ENCODE data around the gene ATP8B1. TPM values are rescaled to one million over a fixed set of nuclear protein-coding genes. Genes with fewer than 3 reads are reported as not detected.

ATP8B1 gene
- polyA plus RNA-seq, 1 donor: 3.5 TPM

DNA sequence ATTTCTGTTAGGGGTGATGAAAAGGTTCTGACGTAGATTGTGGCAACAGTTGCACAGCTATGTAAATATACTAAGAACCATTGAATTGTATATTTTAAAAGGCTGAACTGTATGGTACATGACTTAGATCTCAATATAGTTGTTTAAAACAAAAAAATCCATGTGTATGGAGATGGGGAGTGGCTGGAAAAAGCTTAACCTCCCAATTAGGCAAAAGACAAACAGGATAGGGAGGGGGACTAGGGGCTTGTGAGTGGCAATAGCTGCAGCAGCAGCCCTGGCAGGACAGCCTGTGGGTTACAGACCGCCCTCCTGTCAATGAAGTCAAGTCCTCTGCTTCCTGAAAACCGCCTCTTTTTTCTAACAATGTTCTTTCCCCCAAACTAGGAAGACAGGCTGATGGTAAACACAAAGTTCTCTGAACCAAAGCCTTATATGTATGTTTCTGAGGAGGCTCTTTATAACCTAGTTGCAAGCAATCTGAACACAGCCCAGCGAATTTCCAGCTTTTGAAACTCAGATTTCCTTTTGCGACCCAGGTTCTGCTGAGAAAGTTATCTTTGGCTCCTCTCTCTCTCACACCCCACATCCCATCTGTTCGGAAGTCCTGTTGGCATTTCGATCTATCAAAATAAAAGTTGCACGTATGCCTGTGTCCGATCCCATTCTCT lies 10.3 kb downstream of the ATP8B1 start:
- DNase-seq (ENCODE audit: low read depth): no peak

DNA sequence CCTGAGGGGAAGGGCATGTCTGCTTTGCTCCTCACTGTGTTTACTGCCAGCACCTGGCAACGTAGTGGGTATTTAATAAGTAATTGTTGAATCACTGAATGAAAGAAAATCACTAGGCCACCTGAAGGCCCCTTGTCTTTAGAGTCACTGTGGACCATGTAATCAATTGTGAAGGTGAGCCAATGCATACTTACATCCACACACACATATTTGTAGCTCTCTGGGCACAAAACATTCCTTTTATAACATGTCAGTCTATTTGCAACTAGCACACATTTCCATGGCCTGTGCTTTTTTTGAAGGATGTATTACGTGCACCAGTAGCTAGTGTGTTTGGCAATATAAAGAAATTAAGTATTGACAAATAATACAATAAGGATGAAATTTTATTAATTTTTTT lies 11.2 kb downstream of the ATP8B1 start:
- no peak for DNase-seq (ENCODE audit: low read depth)

DNA sequence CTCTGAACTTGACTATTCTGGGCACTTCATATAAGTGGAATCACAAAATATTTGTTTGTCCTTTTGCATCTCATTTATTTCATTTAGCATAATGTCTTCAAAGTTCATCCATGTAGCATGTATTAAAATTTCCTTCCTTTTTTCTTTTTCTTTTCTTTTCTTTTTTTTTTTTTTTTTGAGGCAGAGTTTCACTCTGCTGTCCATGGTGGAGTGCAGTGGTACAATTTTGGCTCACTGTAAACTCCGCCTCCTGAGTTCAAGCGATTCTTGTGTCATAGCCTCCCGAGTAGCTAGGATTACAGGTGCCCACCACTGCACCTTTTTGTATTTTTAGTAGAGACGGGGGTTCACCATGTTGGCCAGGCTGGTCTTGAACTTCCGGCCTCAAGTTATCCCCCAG lies 11.9 kb downstream of the ATP8B1 start:
- DNase-seq (ENCODE audit: low read depth): no peak

DNA sequence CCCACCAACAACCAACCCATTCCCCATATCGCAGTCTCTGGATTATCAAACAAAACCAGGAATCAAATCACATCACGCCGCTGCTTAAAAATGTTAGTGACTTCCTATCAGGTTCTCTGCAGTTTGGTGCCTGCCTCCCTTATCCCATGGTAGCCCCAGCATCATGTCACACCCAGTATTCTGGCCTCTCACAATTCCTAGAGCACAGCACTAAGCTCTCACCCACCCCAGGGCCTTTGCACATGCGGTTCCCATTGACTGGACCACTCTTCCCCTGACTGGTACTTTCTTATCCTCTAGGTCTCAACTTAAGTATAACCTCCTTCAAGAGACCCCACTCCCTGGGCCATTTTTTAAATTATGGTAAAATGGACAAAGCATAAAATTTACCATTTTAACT lies 12.8 kb downstream of the ATP8B1 start:
- no peak for DNase-seq (ENCODE audit: low read depth)

DNA sequence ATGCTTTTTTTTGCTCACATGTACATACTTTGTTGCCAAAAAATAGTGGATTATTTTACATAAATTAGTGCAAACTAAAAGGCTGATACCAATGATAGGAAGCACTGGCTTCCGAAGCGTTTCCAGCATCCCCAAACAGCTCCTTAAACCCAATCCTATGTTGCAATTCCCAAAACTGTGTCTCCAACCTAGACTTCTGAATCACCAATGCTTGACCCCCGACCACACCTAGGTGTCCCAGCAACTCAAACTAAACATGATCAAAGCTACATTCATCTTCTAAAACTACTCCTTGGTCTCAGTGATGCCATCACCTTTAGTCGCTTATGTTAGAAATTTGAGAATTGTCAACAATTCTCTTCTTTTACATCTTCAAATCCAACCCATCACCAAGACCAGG lies 13.4 kb downstream of the ATP8B1 start:
- no peak for DNase-seq (ENCODE audit: low read depth)

DNA sequence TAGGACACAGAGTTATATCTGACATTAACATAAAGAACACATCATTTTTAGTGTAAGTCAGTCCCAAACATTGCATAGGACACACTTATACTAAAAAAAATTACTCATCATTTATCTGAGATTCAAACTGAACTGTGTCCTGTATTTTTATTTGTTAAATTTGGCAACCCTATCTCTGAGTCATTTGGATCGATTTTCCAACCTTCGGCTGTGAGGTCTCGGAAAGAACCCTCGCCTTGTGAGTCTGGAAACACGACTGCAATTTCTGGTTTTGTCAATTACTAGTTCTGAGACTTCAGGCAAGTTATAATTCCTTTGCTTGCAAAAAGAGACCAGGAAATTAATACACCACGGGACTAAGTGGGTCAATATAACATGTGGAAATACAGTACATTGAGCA lies 14.0 kb downstream of the ATP8B1 start:
- peak; percentile 49 for DNase-seq (ENCODE audit: low read depth)

DNA sequence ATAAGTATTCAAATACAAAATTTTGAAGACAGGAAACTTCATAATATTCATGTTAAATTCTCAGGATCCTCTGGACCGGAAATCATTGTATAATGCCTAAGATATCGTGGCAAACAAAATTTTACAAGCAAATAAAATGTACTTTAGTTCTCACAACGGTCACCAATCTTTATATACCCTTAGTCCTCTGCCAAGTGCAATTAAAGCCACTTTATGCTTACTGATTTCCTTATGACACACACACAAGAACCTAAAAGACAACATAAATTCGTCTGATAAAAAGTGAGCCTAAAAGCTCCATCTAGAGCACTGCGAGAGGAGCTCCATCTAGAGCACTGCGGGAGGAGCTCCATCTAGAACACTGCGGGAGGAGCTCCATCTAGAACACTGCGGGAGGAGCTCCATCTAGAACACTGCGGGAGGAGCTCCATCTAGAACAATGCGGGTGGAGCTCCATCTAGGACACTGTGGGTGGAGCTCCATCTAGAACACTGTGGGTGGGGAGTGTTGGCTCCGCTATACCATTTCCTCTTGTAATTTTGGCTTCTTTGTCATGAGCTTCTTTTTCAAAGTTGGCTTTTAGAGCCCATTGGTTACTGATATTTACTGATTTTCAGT lies 15.9 kb downstream of the ATP8B1 start:
- no peak for DNase-seq (ENCODE audit: low read depth)

DNA sequence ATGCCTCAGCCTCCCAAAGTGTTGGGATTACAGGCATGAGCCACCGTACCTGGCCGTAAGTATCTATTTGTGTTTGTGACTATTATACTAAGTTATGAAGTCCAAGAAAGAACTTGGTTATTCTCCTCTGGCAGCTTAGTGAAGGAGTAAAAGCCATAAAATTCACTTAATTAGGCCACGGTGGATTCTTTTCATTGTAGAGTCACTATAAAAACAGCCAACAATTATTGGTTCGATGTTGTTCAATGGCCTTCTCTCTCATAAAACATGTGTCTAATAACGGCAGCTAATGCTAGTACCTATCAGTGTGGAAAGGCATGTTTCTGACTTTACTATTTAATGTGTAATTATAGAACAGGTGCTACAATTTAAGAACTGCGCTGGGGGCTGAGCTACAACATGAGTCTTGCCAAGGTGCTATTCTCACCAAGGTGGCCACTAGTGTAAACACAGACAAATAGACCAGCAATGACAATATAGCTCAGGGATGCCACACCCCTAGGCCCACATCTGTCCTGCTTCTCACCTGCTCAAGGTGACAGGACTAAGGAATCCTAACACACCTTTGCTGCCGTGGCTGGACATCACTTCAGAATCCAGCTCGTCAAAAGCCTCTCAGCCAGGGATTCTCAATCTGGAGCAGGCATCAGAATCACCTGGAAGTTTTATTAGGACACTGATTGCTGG lies 17.2 kb downstream of the ATP8B1 start:
- DNase-seq (ENCODE audit: low read depth): no peak

DNA sequence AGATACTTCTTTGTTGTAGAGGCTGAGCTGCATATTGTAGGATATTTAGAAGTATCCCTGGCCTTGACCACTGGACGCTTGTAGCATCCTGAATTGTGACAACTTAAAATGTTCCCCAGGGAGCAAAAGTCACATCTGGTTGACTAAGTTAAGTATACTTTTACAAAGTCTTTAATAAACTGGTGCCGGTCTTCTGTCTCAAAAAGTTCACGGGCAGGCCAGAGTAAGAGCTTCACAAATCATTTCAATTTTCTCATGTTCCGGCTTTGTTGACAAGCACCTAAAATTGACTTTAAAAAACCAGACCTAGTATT lies 18.4 kb downstream of the ATP8B1 start:
- DNase-seq (ENCODE audit: low read depth): no peak

DNA sequence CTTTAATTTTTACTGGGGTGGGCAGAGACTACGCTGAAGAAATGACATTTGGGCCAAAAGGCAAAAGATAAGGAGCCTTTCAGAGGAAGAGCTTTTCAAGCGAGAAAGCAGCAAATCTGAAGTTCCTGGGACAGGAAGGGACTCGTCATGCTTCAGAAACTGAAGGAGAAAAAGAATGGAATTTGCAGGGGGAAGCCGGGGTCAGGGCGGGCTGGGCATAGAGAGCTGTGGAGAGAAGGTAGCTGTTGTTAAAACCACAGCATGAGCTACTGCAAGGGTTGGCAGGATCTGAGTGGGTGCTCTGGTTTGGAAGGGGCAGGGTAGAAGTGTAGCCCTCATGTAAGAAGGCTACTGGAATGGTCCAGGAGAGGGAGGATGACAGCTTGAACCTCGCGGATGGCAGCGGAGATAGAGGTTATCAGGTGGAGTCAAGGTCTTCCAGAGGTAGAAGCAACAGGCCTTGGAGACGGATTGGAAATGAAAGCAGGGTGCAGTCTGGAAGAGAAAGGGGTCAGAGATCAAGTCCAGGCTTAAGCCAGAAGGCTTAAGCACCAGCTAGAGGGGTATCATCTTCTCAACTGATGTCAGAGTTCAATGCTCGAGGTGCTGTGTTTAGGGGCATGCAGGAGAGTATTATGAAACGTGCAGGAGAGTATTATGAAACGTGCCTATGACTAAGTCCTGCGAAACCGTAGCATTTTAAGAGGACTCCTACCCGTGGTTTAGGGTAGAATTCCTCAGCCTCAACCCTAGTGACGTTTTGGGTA lies 18.9 kb downstream of the ATP8B1 start:
- DNase-seq (ENCODE audit: low read depth): no peak

DNA sequence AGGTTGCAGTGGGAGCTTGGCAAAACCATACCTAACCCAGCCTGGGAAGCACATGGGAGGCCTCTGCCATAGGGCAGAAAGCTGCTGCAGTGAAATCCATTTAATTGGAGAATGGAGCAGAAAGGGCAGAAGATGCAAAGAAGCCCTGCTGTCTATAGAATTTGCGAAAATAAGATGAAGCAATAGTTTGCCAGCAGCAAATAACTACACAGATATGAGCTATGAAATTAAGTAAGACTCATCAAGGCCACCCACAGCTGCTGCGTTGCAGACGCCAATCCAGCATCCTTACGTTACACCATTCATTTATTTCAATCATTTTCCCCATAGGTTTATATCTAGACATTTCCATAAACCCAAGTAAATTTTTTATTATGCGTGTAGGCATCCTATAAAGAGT lies 21.1 kb downstream of the ATP8B1 start:
- DNase-seq (ENCODE audit: low read depth): no peak

DNA sequence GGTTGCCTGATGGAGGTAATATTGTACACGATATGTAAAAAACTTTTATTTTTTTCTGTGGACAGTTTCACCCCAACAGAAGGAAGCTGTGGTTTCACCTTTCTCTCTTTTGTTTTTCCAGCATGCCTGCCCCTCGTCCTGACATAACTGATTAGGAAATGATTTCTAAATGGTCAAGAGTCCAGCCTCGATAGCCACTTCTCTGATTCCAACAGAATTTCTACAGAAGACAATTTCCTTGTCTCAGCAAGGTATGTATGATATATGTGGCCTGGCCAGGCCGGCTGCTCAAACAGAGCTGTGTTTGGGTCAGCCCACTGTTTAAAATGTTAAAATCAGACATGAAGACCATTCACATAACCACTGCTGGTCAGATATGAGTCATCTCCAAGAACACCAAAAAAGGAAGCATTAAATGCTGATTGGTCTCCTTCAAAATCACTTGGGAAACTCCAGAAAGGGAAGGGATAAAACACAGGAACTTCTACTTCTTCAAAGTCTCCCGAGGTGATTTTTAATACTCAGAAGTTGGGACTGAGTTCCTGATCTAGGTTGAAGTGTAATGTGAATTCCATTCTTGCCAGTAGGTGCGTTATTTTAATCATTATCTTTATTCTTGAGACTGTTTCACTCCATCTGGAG lies 22.3 kb downstream of the ATP8B1 start:
- no peak for DNase-seq (ENCODE audit: low read depth)

DNA sequence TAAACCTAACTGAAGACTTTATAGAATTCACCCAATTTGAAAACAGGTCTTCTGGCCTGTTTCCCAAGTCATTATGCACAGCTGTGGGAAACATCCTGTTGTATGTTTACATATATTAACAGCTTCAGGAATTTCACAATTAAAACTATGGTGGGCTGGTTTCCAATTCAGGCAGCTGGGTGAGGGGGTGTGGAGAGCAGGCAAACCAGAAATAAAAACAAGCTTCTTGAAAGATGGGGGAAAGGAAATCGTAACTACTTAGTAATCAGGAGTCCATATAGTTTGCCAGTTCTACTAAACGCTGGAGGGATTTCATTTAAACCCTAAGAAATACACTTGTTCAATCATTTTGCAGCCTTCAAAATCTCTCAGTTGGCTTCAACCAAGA lies 22.8 kb downstream of the ATP8B1 start:
- no peak for DNase-seq (ENCODE audit: low read depth)

DNA sequence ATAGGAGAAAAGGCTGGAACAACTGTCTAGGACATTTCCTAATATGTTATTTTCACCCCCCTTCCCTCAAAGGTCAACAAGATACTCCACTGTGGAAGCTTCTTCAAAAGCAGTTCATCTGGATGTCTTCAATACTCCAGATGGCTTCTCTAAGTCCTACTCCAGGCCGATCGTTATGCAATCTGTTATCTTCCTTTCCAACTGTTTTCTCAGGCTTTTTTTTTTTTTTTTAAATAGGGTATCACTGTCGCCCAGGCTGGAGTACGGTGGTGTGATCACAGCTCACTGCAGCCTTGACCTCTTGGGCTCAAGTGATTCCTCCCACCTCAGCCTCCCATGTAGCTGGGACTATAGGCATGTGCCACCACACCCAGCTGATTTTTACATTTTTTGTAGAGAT lies 26.3 kb downstream of the ATP8B1 start:
- no peak for DNase-seq (ENCODE audit: low read depth)

DNA sequence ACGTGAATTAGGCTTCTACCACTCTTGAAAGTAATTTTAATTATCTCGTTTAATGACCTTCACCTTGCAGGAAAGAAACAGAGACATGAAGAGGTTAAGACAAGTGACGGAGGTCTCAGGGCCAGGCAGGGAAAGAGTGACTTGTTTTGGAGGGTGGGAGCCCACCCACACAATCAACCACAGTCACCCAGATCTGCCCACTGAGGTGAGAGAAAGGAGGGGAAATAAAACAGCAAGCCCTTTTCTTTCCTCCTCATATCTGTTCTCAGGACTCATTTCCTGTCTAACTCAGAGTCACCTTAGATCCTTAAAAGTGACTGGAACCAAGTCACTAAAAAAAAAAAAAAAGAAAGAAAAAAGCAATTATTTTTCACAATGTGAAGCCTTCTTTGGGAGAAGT lies 26.8 kb downstream of the ATP8B1 start:
- no peak for DNase-seq (ENCODE audit: low read depth)

DNA sequence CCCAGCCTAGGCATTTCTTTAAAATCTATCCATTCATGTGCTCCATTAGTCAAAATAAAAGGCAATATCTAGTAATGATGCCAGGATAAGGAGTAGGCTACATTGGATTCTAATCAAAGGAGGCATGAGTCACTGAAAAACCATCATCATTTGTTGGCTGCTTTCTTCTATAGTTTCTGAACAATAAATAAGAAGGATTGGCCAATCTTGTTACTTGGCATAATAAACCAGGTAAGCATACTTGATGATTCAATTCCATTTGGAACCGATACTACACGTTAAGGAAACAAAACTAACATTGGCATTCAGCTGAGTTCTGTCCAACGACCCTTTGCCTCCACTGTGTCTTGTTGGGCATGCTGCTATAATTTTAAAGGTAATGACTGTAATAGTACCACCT lies 27.2 kb downstream of the ATP8B1 start:
- DNase-seq (ENCODE audit: low read depth): no peak

DNA sequence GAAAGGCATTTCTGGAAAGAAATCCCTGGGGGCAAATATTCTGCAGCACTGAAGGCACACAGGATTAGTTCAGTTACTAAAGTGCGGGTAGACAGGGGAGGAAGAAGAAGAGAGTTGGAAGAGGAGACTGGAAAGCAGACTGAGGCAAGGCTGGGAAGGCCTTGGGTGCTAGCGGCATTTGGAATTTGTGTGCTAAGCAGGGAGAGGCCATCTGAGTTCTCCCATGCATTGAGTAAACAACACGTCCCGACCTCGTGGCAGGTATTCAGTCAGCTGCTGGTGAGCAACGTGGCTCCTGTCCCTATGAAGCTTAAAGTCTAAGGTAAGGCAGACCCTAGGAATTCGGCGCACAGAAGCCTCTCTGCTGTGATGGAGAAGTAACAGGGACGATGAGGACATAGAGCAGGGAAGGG lies 30.7 kb downstream of the ATP8B1 start:
- DNase-seq (ENCODE audit: low read depth): no peak

DNA sequence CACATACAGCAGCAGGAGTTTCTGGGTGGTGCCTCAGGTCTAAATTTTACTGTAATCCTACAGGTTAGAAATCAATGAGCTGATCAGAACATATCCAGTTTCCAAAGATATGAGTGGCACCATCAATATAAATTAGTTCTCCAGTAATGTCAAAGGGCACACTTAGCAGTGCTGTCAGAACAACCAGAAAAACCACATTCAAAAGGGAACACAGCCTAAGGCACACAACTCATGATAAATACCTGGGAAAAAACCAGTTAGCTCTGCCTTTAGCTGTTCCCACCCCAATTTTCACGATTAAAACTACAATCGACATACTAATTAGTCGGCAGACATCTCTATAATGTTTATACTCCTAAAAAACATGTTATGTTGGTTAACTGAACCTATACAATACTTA lies 31.5 kb downstream of the ATP8B1 start:
- DNase-seq (ENCODE audit: low read depth): no peak

DNA sequence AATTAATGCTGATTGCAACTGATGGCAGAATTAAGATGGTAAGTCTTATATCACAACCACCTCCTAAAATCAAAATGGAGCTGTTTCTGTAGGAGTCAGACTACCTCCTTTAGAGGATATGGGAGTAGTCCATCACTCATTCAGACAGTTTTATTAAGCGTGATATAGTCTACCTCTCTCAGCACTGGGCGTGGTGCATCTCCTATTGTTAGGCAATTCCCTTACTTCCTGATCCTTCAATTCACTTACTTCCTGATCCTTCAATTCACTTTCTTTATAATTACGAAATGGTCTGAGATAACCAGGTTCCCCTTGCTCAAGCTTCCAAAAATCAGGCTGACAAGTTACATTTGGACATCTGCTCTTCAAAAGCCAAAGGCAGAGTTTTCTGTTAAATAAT lies 31.9 kb downstream of the ATP8B1 start:
- DNase-seq (ENCODE audit: low read depth): no peak

DNA sequence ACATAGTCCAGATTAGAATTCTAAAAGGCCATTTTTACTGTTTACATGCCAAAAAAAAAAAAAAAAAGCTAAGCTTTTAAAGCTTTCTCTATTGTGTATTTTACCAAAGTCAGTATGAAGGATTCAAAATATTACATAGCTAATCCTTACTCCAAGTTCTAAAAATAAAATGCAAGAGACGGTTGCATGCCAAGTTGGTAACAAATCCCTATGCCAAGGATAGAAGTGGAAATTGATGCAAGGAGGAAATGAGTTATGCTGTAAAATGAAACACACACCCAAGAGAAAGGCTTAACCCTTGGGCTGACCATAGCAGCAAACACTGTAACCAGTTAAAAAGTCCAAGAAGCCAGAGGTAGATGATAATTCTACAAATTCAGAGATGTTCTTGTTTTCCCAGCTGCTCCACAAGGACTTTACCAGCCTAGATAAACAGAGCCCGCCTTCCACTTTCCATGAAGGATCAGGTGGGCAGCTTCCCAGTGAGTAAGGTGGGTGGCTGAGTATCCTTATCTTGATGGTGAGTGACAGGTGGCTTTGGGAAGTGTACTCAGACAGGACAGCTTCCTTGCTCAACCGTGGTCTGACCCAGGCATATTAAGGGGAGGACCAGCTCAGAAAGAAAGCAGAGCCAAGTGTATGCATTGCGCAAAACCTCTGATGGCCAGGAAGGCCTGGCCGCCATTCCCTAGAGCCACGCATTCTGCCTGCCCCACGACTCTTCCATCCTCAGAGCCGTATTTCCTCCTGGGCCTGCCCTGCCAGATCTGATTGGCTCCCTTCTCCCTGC lies 34.4 kb downstream of the ATP8B1 start:
- no peak for DNase-seq (ENCODE audit: low read depth)

DNA sequence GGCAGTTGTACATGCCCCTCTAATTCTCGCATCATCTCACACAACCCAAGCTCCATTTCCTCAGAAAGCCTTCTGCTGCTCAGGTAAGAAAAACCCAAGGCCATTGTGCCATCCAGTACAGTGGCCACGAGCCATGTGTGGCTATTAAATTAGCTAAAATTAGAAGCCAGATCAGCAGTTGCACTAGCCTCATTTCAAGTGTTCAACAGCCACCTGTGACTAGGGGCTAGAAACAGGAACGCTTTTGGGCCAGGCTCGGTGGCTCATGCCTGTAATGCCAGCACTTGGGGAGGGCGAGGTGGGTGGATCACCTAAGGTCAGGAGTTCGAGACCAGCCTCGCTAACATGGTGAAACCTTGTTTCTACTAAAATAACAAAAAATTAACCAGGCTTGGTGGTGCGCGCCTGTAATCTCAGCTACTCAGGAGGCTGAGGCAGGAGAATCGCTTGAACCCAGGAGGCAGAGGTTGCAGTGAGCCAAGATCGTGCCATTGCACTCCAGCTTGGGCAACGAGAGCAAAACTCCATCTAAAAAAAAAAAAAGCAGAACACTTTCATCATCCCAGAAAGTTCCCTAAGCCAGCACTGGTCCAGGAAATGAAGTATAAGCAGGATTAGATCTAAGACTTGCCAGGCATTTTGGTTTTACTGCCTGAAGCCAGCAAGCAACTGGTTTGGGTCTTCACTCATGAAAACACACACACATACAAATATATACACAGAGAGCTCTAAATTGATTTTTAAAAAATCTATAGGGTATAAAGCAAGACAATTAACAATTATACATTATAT lies 35.7 kb downstream of the ATP8B1 start:
- DNase-seq (ENCODE audit: low read depth): no peak
